Brain pericyte (primary cell): Measurements from ENCODE around the gene PDE8B.

ENCODE experiments used
- DNase-seq: peaks from one replicate; pipeline ENCODE4 v3.0.0-alpha.2; 2012; ENCODE audit warnings: low read depth, low spot score

The PDE8B gene

GRCh38 chr5:77230727-77231470, 20.4 kb downstream of the PDE8B start:
- DNase-seq, result no peak

GRCh38 chr5:77231471-77232138, 21.1 kb downstream of the PDE8B start:
- no peak for DNase-seq

- DNase-seq, result no peak
These were observed 22.3 kb downstream of the PDE8B start for GRCh38 chr5:77232574-77233358.

GRCh38 chr5:77235846-77236721, 25.6 kb downstream of the PDE8B start:
- DNase-seq, result no peak

GRCh38 chr5:77239126-77239741, 28.8 kb downstream of the PDE8B start:
- no peak for DNase-seq

GRCh38 chr5:77241444-77241843, 31.0 kb downstream of the PDE8B start:
- DNase-seq, result no peak

GRCh38 chr5:77249475-77249874, 39.0 kb downstream of the PDE8B start:
- no peak for DNase-seq

GRCh38 chr5:77250021-77250420, 39.5 kb downstream of the PDE8B start:
- DNase-seq, result no peak

GRCh38 chr5:77251921-77252320, 41.4 kb downstream of the PDE8B start:
- DNase-seq, result no peak

GRCh38 chr5:77255617-77256016, 45.1 kb downstream of the PDE8B start:
- DNase-seq, result no peak

- DNase-seq, result no peak
These were observed 45.9 kb downstream of the PDE8B start for GRCh38 chr5:77256406-77256805.

GRCh38 chr5:77258652-77259051, 48.2 kb downstream of the PDE8B start:
- no peak for DNase-seq

GRCh38 chr5:77259476-77259875, 49.0 kb downstream of the PDE8B start:
- DNase-seq, result no peak

- no peak for DNase-seq
These were observed 52.2 kb downstream of the PDE8B start for GRCh38 chr5:77262697-77263096.

GRCh38 chr5:77266291-77266690, 55.8 kb downstream of the PDE8B start:
- no peak for DNase-seq

GRCh38 chr5:77267496-77267895, 57.0 kb downstream of the PDE8B start:
- DNase-seq, result no peak

GRCh38 chr5:77272206-77272605, 61.7 kb downstream of the PDE8B start:
- no peak for DNase-seq

- no peak for DNase-seq
These were observed 67.3 kb downstream of the PDE8B start for GRCh38 chr5:77277759-77278158.

- DNase-seq, result no peak
These were observed 69.6 kb downstream of the PDE8B start for GRCh38 chr5:77280036-77280435.

GRCh38 chr5:77281969-77282336, 71.5 kb downstream of the PDE8B start:
- DNase-seq, result no peak

- DNase-seq, result peak; percentile 56
These were observed 72.0 kb downstream of the PDE8B start for GRCh38 chr5:77282337-77283027.
